ENCODE measurements around the gene DNAJC11. TPM values are rescaled to one million over a fixed set of nuclear protein-coding genes. Genes with fewer than 3 reads are reported as not detected.
"Not testable (repeated sequence)": the region's sequence is repeated elsewhere in the genome, so short reads cannot be mapped to it uniquely, and the experiment has no call there.

Gene DNAJC11
- polyA plus RNA-seq, 1 experiment: 41.9 TPM

DNA sequence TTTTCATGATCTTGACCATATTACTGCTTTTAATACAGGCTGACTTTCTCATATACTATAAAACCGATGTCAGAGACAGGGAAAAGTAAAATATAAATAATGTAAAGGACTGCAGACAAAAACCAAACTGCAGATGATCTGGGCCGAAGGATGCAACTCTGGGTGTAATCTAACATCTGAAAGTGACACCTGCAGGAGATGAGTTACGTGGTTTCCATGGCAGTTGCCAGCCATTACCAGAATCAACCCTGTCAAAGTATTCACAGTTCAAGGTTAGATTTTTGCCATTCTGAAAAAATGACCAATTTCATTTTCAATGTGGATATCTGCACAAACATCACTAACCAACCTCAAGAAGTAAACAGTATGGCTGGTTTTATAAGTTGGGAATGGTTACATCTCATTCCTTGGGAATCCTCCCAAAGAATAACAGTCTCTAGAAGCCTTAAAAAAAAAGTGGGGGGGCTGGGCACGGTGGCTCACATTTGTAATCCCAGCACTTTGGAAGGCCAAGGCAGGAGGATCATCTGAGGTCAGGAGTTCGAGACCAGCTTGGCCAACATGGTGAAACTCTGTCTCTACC, 27.7 kb downstream of the DNAJC11 start:
- no peak for DNase-seq (ENCODE audit: low read depth, low spot score)
- CTCF ChIA-PET: interaction anchor here (0.5 kb wide), 1 partner anchor 317 kb away, joined by 3 read pairs; no protein-coding TSS in a partner anchor
- no peak overlapping the region for H3K27ac ChIP-seq (ENCODE audit: low read depth, low read length)

DNA sequence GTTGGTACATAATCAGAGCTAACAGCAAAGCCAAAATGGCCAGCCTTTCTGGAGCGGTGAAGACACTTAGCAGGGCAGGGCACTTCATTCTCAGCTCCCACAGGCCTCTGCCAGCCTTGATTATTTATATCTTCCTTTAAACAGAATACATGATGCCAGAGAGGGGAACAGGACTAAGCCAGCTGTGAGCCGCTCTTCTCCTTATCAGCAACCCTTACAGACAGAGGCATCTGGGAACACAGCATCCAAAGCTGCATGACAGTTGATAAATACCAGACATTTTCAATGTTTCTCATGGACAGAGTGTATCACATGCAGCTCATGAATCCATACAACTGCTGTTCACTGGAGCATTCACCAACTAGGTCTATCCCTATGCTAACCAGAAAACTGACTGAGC, 29.1 kb downstream of the DNAJC11 start:
- ChIA-PET CTCF (interaction anchor here (1.4 to 2.2 kb wide), 2 partner anchors 26 to 29 kb away, joined by 7 read pairs; partner anchors contain the start of gene DNAJC11), POLR2A (interaction anchor here (0.6 kb wide), 1 partner anchor 130 kb away, joined by 4 read pairs; no protein-coding TSS in a partner anchor)
- no peaks in the 10 kb centered on the region for H3K27me3 ChIP-seq (ENCODE audit: control insufficient read depth, insufficient read depth, low read length)
- TF ChIP-seq, protein P1, sequence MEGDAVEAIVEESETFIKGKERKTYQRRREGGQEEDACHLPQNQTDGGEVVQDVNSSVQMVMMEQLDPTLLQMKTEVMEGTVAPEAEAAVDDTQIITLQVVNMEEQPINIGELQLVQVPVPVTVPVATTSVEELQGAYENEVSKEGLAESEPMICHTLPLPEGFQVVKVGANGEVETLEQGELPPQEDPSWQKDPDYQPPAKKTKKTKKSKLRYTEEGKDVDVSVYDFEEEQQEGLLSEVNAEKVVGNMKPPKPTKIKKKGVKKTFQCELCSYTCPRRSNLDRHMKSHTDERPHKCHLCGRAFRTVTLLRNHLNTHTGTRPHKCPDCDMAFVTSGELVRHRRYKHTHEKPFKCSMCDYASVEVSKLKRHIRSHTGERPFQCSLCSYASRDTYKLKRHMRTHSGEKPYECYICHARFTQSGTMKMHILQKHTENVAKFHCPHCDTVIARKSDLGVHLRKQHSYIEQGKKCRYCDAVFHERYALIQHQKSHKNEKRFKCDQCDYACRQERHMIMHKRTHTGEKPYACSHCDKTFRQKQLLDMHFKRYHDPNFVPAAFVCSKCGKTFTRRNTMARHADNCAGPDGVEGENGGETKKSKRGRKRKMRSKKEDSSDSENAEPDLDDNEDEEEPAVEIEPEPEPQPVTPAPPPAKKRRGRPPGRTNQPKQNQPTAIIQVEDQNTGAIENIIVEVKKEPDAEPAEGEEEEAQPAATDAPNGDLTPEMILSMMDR (IDR thresholded peaks at IDR 0.05; ENCODE audit: low read depth, low read length): no peak
- no peak overlapping the region for H3K4me3 ChIP-seq (ENCODE audit: low read depth, low read length)
- H3K9me3 ChIP-seq (ENCODE audit: control insufficient read depth, insufficient read depth, low read length): no peaks in the 10 kb centered on the region
- no peak overlapping the region for H3K27ac ChIP-seq (ENCODE audit: low read depth, low read length)
- DNase-seq (ENCODE audit: low read depth, low spot score): no peak

More for the DNA sequence above, 27.7 kb downstream of the DNAJC11 start:
- Histone ChIP-seq H3K27me3 (ENCODE audit: control insufficient read depth, insufficient read depth, low read length) (no peaks in the 10 kb centered on the region), H3K9me3 (ENCODE audit: control insufficient read depth, insufficient read depth, low read length) (no peaks in the 10 kb centered on the region), H3K4me3 (ENCODE audit: low read depth, low read length) (no peak overlapping the region)
- POLR2A ChIA-PET: interaction anchor here (0.7 kb wide), 1 partner anchor 435 kb away, joined by 9 read pairs; no protein-coding TSS in a partner anchor
- TF ChIP-seq, protein P1 (IDR thresholded peaks at IDR 0.05; ENCODE audit: low read depth, low read length): no peak

DNA sequence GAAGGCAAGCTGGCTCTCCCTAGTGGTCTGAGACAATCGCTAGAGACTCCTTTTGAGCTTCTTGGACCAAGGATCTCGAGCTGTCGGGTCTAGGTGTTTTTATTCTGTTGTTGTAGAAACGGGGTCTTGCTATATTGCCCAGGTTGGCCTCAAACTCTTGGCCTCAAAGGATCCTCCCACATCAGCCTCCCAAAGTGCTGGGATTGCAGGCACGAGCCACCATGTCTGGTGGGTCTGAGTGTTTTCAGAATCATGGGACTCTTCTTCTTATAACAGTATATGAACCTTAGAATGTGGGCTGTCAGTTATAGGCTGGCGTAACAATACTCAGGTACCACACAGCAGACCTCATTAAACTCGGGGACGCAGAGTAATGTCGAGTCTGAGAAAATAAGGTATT, 33.1 kb downstream of the DNAJC11 start:
- Histone ChIP-seq H3K27me3 (ENCODE audit: control insufficient read depth, insufficient read depth, low read length) (no peaks in the 10 kb centered on the region), H3K9me3 (ENCODE audit: control insufficient read depth, insufficient read depth, low read length) (no peaks in the 10 kb centered on the region), H3K4me3 (ENCODE audit: low read depth, low read length) (no peak overlapping the region), H3K27ac (ENCODE audit: low read depth, low read length) (no peak overlapping the region)
- DNase-seq (ENCODE audit: low read depth, low spot score): no peak
- CTCF ChIA-PET: interaction anchor here (1.0 to 1.2 kb wide), 2 partner anchors 33 to 145 kb away, joined by 4 to 9 read pairs; partner anchors contain the start of gene DNAJC11
- TF ChIP-seq, protein P1 (IDR thresholded peaks at IDR 0.05; ENCODE audit: low read depth, low read length): no peak
- POLR2A ChIA-PET: no interaction called here

DNA sequence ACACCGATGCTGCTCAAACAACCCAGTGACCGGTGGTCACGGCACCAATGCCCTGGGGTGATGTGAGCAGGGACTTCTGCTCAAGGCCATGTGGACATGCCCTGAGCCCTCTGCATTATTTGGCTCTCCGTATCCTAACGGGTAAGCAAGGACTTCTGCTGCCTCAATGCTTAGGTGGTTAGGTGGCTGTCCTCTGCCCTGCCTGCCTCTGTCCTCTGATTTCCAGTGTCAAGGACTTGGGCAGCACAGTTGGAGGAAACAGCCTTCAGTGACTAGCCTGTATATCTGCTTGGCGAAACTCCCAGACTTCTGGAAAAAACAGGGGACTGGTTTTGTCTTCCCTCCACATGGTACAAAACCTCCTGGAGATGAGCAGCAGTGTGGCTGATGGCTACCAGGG, 34.5 kb downstream of the DNAJC11 start:
- no peak overlapping the region for H3K27ac ChIP-seq (ENCODE audit: low read depth, low read length)
- TF ChIP-seq, protein P1 (IDR thresholded peaks at IDR 0.05; ENCODE audit: low read depth, low read length): no peak
- no peak for DNase-seq (ENCODE audit: low read depth, low spot score)
- POLR2A ChIA-PET: no interaction called here
- H3K27me3 ChIP-seq (ENCODE audit: control insufficient read depth, insufficient read depth, low read length): no peaks in the 10 kb centered on the region
- CTCF ChIA-PET: interaction anchor here (1.2 kb wide), 1 partner anchor 34 kb away, joined by 4 read pairs; the partner anchor contains the start of gene DNAJC11
- H3K9me3 ChIP-seq (ENCODE audit: control insufficient read depth, insufficient read depth, low read length): no peaks in the 10 kb centered on the region
- H3K4me3 ChIP-seq (ENCODE audit: low read depth, low read length): no peak overlapping the region

DNA sequence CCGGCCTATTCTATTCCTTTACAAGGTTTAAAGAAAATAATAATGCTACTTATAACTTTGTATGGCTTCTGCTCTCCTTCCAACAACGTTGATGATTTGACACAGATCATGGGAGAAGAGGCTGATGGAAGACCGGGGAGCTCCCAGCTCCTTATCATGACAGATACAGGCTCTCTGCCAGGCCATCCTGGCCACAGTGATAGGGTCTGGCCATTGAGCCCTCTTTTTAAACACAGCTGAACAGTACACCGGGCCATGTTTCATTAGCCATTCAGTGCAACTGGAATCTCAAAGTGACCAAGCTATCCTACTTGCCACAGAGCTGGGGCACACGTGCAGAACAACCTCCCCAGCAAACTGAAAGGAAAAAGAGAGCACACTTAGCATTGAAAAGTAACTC, 34.9 kb downstream of the DNAJC11 start:
- DNase-seq (ENCODE audit: low read depth, low spot score): no peak
- CTCF ChIA-PET: no interaction called here
- TF ChIP-seq, protein P1 (IDR thresholded peaks at IDR 0.05; ENCODE audit: low read depth, low read length): no peak
- no peaks in the 10 kb centered on the region for H3K27me3 ChIP-seq (ENCODE audit: control insufficient read depth, insufficient read depth, low read length)
- no peaks in the 10 kb centered on the region for H3K9me3 ChIP-seq (ENCODE audit: control insufficient read depth, insufficient read depth, low read length)
- POLR2A ChIA-PET: no interaction called here
- H3K4me3 ChIP-seq (ENCODE audit: low read depth, low read length): no peak overlapping the region
- H3K27ac ChIP-seq (ENCODE audit: low read depth, low read length): no peak overlapping the region

DNA sequence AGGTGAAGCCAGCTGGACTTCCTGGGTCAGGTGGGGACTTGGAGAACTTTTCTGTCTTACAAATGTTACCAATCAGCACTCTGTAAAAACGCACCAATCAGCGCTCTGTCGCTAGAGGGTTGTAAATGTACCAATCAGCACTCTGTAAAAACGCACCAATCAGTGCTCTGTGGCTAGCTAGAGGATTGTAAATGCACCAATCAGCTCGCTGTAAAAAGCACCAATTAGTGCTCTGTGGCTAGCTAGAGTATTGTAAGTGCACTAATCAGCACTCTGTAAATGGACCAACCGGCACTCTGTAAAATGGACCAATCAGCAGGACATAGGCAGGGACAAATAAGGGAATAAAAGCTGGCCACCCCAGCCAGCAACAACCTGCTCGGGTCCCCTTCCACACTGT, 39.1 kb downstream of the DNAJC11 start:
- DNase-seq (ENCODE audit: low read depth, low spot score); H3K4me3 ChIP-seq (ENCODE audit: low read depth, low read length); CTCF ChIA-PET; H3K9me3 ChIP-seq (ENCODE audit: control insufficient read depth, insufficient read depth, low read length); H3K27ac ChIP-seq (ENCODE audit: low read depth, low read length); H3K27me3 ChIP-seq (ENCODE audit: control insufficient read depth, insufficient read depth, low read length): not testable (repeated sequence)
- POLR2A ChIA-PET: interaction anchor here (0.6 kb wide), 1 partner anchor 11 kb away, joined by 4 read pairs; no protein-coding TSS in a partner anchor
